Muscle of leg (tissue), 11 donors: ENCODE measurements around the gene GPC6. TPM values are rescaled to one million over a fixed set of nuclear protein-coding genes. Genes with fewer than 3 reads are reported as not detected.
"Not testable (repeated sequence)": the region's sequence is repeated elsewhere in the genome, so short reads cannot be mapped to it uniquely, and the experiment has no call there.

Experiments
- DNase-seq: peaks from one replicate; pipeline ENCODE4 v3.0.0; 2013
- H3K27ac ChIP-seq: one replicate; pipeline ENCODE4 v1.5.1; 2013; ENCODE audit warnings: mild to moderate bottlenecking, low read length, control low read depth
- H3K27me3 ChIP-seq: one replicate; pipeline ENCODE4 v1.6.1; 2013; ENCODE audit warnings: low read length; ENCODE audit not compliant: control insufficient read depth, insufficient read depth
- H3K36me3 ChIP-seq: one replicate; pipeline ENCODE4 v1.6.1; 2013; ENCODE audit warnings: low read length; ENCODE audit not compliant: control insufficient read depth, insufficient read depth
- H3K4me1 ChIP-seq: one replicate; pipeline ENCODE4 v1.6.1; 2013; ENCODE audit warnings: low read length; ENCODE audit not compliant: control insufficient read depth, insufficient read depth
- H3K4me3 ChIP-seq: one replicate; pipeline ENCODE4 v1.5.1; 2013; ENCODE audit warnings: low read length, control low read depth
- H3K9me3 ChIP-seq: replicated peaks from 2 replicates; pipeline ENCODE4 v1.6.1; 2013; ENCODE audit warnings: low read depth, low read length; ENCODE audit not compliant: control insufficient read depth
- WGBS: methylation state at CpG from one replicate; pipeline ENCODE4 v1.1.5; 2013; ENCODE audit warnings: missing lambda C conversion rate; ENCODE audit not compliant: insufficient coverage; 5-methylcytosine and 5-hydroxymethylcytosine counted together
- polyA plus RNA-seq, 8 donors: library from polyadenylated mRNA; unstranded; fragments of 120-200 nt; gene quantifications; one replicate each; pipeline versions ENCODE4 v1.2.1 to v1.2.3, GENCODE V29; 2013; ENCODE audit warnings: inconsistent platforms in 1 of 8, low replicate concordance in 1 of 8; ENCODE audit not compliant: insufficient read length in 8 of 8, insufficient read depth in 1 of 8
- total RNA-seq: library from RNA; stranded (reverse); fragments of 120-200 nt; gene quantifications from one replicate; pipeline ENCODE4 v1.2.4, GENCODE V29; 2013

Gene GPC6
- total and polyA plus RNA-seq, 9 donors, result 5.6 to 20.0 (median 9.9) TPM

- Histone ChIP-seq H3K36me3 (no peaks in the 10 kb centered on the region), H3K4me1 (no peaks in the 10 kb centered on the region), H3K9me3 (no peaks in the 10 kb centered on the region), H3K27ac (no peak overlapping the region), H3K4me3 (no peak overlapping the region), H3K27me3 (no peaks in the 10 kb centered on the region)
- WGBS, result no CpG with 5 or more reads among the region's 3 CpGs
- DNase-seq, result no peak
Measured at GRCh38 chr13:94199135-94199534, 972.5 kb downstream of the GPC6 start.

GRCh38 chr13:94201022-94201421 is 974.4 kb downstream of the GPC6 start:
- Histone ChIP-seq H3K4me3 (no peak overlapping the region), H3K27ac (no peak overlapping the region), H3K4me1 (no peaks in the 10 kb centered on the region), H3K27me3 (no peaks in the 10 kb centered on the region), H3K9me3 (no peaks in the 10 kb centered on the region), H3K36me3 (no peaks in the 10 kb centered on the region)
- no peak for DNase-seq
- no CpG with 5 or more reads among the region's 6 CpGs for WGBS

GRCh38 chr13:94204163-94204562 is 977.6 kb downstream of the GPC6 start:
- no CpG with 5 or more reads among the region's 2 CpGs for WGBS
- H3K36me3 ChIP-seq, result no peaks in the 10 kb centered on the region
- H3K4me3 ChIP-seq, result no peak overlapping the region
- DNase-seq, result no peak
- no peak overlapping the region for H3K27ac ChIP-seq
- H3K4me1 ChIP-seq, result no peaks in the 10 kb centered on the region
- no peaks in the 10 kb centered on the region for H3K27me3 ChIP-seq
- H3K9me3 ChIP-seq, result no peaks in the 10 kb centered on the region

- Histone ChIP-seq H3K9me3 (no peaks in the 10 kb centered on the region), H3K27ac (no peak overlapping the region), H3K4me3 (no peak overlapping the region), H3K27me3 (no peaks in the 10 kb centered on the region), H3K4me1 (no peaks in the 10 kb centered on the region), H3K36me3 (no peaks in the 10 kb centered on the region)
- DNase-seq, result no peak
- no CpG with 5 or more reads among the region's 2 CpGs for WGBS
Measured at GRCh38 chr13:94204946-94205345, 978.3 kb downstream of the GPC6 start.

GRCh38 chr13:94205896-94206295 is 979.3 kb downstream of the GPC6 start:
- H3K36me3 ChIP-seq, result no peaks in the 10 kb centered on the region
- no peak overlapping the region for H3K27ac ChIP-seq
- no peaks in the 10 kb centered on the region for H3K27me3 ChIP-seq
- 67% methylated on average over 1 of the region's 3 CpGs for WGBS
- DNase-seq, result no peak
- H3K4me1 ChIP-seq, result no peaks in the 10 kb centered on the region
- no peak overlapping the region for H3K4me3 ChIP-seq
- H3K9me3 ChIP-seq, result no peaks in the 10 kb centered on the region

- Histone ChIP-seq H3K27me3 (no peaks in the 10 kb centered on the region), H3K4me3 (no peak overlapping the region), H3K9me3 (no peaks in the 10 kb centered on the region), H3K36me3 (no peaks in the 10 kb centered on the region), H3K27ac (no peak overlapping the region), H3K4me1 (no peaks in the 10 kb centered on the region)
- DNase-seq, result no peak
Measured at GRCh38 chr13:94209117-94209516, 982.5 kb downstream of the GPC6 start.

- not testable (repeated sequence) for H3K4me3 ChIP-seq, H3K27ac ChIP-seq, H3K36me3 ChIP-seq, H3K9me3 ChIP-seq, DNase-seq, H3K4me1 ChIP-seq, H3K27me3 ChIP-seq
- WGBS, result 93% methylated on average over 3 of the region's 4 CpGs
Measured at GRCh38 chr13:94209913-94210312, 983.3 kb downstream of the GPC6 start.

- Histone ChIP-seq H3K36me3 (no peaks in the 10 kb centered on the region), H3K4me3 (no peak overlapping the region), H3K27me3 (no peaks in the 10 kb centered on the region), H3K9me3 (no peaks in the 10 kb centered on the region), H3K27ac (no peak overlapping the region), H3K4me1 (no peaks in the 10 kb centered on the region)
- no CpG with 5 or more reads among the region's 5 CpGs for WGBS
- DNase-seq, result no peak
Measured at GRCh38 chr13:94210816-94211215, 984.2 kb downstream of the GPC6 start.

- Histone ChIP-seq H3K27ac (no peak overlapping the region), H3K36me3 (no peaks in the 10 kb centered on the region), H3K9me3 (no peaks in the 10 kb centered on the region), H3K4me3 (no peak overlapping the region), H3K27me3 (no peaks in the 10 kb centered on the region), H3K4me1 (no peaks in the 10 kb centered on the region)
- no peak for DNase-seq
Measured at GRCh38 chr13:94212196-94212595, 985.6 kb downstream of the GPC6 start.

- WGBS, result no CpG with 5 or more reads among the region's 1 CpG
- no peaks in the 10 kb centered on the region for H3K27me3 ChIP-seq
- no peaks in the 10 kb centered on the region for H3K36me3 ChIP-seq
- no peak overlapping the region for H3K27ac ChIP-seq
- DNase-seq, result no peak
- no peaks in the 10 kb centered on the region for H3K9me3 ChIP-seq
- no peak overlapping the region for H3K4me3 ChIP-seq
- H3K4me1 ChIP-seq, result no peaks in the 10 kb centered on the region
Measured at GRCh38 chr13:94214121-94214520, 987.5 kb downstream of the GPC6 start.

GRCh38 chr13:94214975-94215374 is 988.4 kb downstream of the GPC6 start:
- no peaks in the 10 kb centered on the region for H3K36me3 ChIP-seq
- no peaks in the 10 kb centered on the region for H3K9me3 ChIP-seq
- no peak overlapping the region for H3K4me3 ChIP-seq
- H3K27me3 ChIP-seq, result no peaks in the 10 kb centered on the region
- H3K4me1 ChIP-seq, result no peaks in the 10 kb centered on the region
- WGBS, result no CpG with 5 or more reads among the region's 3 CpGs
- no peak overlapping the region for H3K27ac ChIP-seq
- DNase-seq, result no peak
